GM23338 (cell line): ENCODE data around the gene FSIP1. TPM values are rescaled to one million over a fixed set of nuclear protein-coding genes. Genes with fewer than 3 reads are reported as not detected.

Source experiments
- ATAC-seq: fragments of 200-7000 bp; cut with Tn5 transposase; 3 replicates; pipeline ENCODE4 v1.9.1; 2020
- DNase-seq: peaks from one replicate; pipeline ENCODE4 v3.0.0-alpha.2; 2015; ENCODE audit warnings: low spot score
- H2AFZ ChIP-seq: fragments of 200-600 bp; sonication (generic); 2 replicates; pipeline ENCODE4 v1.8.0; 2016; ENCODE audit warnings: antibody characterized with exemption, mild to moderate bottlenecking, moderate library complexity
- H3F3A ChIP-seq: fragments of 200-600 bp; sonication (generic); replicated peaks from 2 replicates; pipeline ENCODE4 v1.8.0; 2017; ENCODE audit warnings: antibody characterized with exemption, mixed run types, low read depth
- H3K27ac ChIP-seq: fragments of 200-600 bp; sonication (generic); 2 replicates; pipeline ENCODE4 v1.6.1; 2016; ENCODE audit warnings: low read depth
- H3K27me3 ChIP-seq: fragments of 200-600 bp; sonication (generic); 2 replicates; pipeline ENCODE4 v1.8.0; 2016; ENCODE audit warnings: mild to moderate bottlenecking, mixed run types, moderate library complexity; ENCODE audit not compliant: insufficient read depth
- H3K36me3 ChIP-seq: fragments of 200-600 bp; sonication (generic); 2 replicates; pipeline ENCODE4 v1.8.0; 2016; ENCODE audit warnings: mild to moderate bottlenecking; ENCODE audit not compliant: insufficient read depth
- H3K4me1 ChIP-seq: fragments of 200-600 bp; sonication (generic); 2 replicates; pipeline ENCODE4 v1.8.0; 2016; ENCODE audit warnings: mild to moderate bottlenecking, moderate library complexity; ENCODE audit not compliant: insufficient read depth
- H3K4me2 ChIP-seq: fragments of 200-600 bp; sonication (generic); 2 replicates; pipeline ENCODE4 v1.7.1; 2017; ENCODE audit warnings: mixed run types
- H3K4me3 ChIP-seq: fragments of 200-600 bp; sonication (generic); 2 replicates; pipeline ENCODE4 v1.6.1; 2016; ENCODE audit warnings: mixed run types
- H3K79me2 ChIP-seq: fragments of 200-600 bp; sonication (generic); replicated peaks from 2 replicates; pipeline ENCODE4 v1.8.0; 2017; ENCODE audit warnings: mild to moderate bottlenecking; ENCODE audit not compliant: insufficient read depth
- H3K9me2 ChIP-seq: fragments of 200-600 bp; sonication (generic); 2 replicates; pipeline ENCODE4 v1.8.0; 2017; ENCODE audit not compliant: insufficient read depth
- H4K20me1 ChIP-seq: fragments of 200-600 bp; sonication (generic); replicated peaks from 2 replicates; pipeline ENCODE4 v1.8.0; 2017; ENCODE audit warnings: mild to moderate bottlenecking; ENCODE audit not compliant: insufficient read depth
- H3K27ac Mint-ChIP-seq: 2 replicates; pipeline ENCODE4 v1.8.0; 2020; ENCODE audit warnings: inconsistent platforms, mild to moderate bottlenecking, moderate library complexity, mixed read lengths
- H3K27me3 Mint-ChIP-seq: 3 replicates; pipeline ENCODE4 v1.8.0; 2022; ENCODE audit warnings: low read depth, mild to moderate bottlenecking, moderate library complexity, mixed read lengths, inconsistent platforms; ENCODE audit not compliant: insufficient read depth, poor library complexity
- H3K36me3 Mint-ChIP-seq: 3 replicates; pipeline ENCODE4 v1.8.0; 2021; ENCODE audit warnings: low read depth, mild to moderate bottlenecking, inconsistent platforms, moderate library complexity, mixed read lengths
- H3K4me1 Mint-ChIP-seq: 3 replicates; pipeline ENCODE4 v1.8.0; 2020; ENCODE audit warnings: mild to moderate bottlenecking, inconsistent platforms, mixed read lengths
- H3K4me3 Mint-ChIP-seq: 3 replicates; pipeline ENCODE4 v1.8.0; 2021; ENCODE audit warnings: moderate library complexity, mild to moderate bottlenecking, inconsistent platforms, mixed read lengths
- H3K9me3 Mint-ChIP-seq: 3 replicates; pipeline ENCODE4 v1.8.0; 2020; ENCODE audit warnings: moderate library complexity, mild to moderate bottlenecking, inconsistent platforms, mixed read lengths
- EZH2 ChIP-seq: fragments of 200-600 bp; sonication (generic); IDR thresholded peaks from one replicate; pipeline ENCODE4 v1.8.0; 2017; ENCODE audit warnings: antibody characterized with exemption, mild to moderate bottlenecking, low read depth; ENCODE audit not compliant: unreplicated experiment
- EZH2phosphoT487 ChIP-seq: fragments of 200-600 bp; sonication (generic); IDR thresholded peaks from one replicate; pipeline ENCODE4 v1.8.1; 2018; ENCODE audit warnings: antibody characterized with exemption; ENCODE audit not compliant: unreplicated experiment
- JUNB ChIP-seq: IDR thresholded peaks from one replicate; pipeline ENCODE4 v1.6.1; 2016; ENCODE audit warnings: antibody characterized with exemption; ENCODE audit not compliant: unreplicated experiment
- STAT1 ChIP-seq: IDR thresholded peaks from one replicate; pipeline ENCODE4 v1.6.1; 2016; ENCODE audit warnings: antibody characterized with exemption; ENCODE audit not compliant: unreplicated experiment
- ZNF114 ChIP-seq: fragments of 250-450 bp; sonication (Bioruptor Pico); IDR thresholded peaks from 2 replicates; pipeline ENCODE4 v1.5.0; 2020; ENCODE audit warnings: mild to moderate bottlenecking, moderate library complexity
- polyA plus RNA-seq: library from polyadenylated mRNA; unstranded; fragments of >200 nt; fragmentation: Nextera tagmentation; extraction: Ambion mirVana; gene quantifications from 2 replicates; pipeline ENCODE4 v1.2.1, GENCODE V29; 2016
- total RNA-seq: library from RNA; depleted of rRNA; stranded (reverse); fragments of >200 nt; shearing (Covaris generic); gene quantifications from 2 replicates; pipeline ENCODE4 v1.2.3, GENCODE V29; 2014
- TF ChIP-seq, protein P1 (sequence below): IDR thresholded peaks from one replicate; pipeline ENCODE4 v1.6.1; 2018; ENCODE audit warnings: antibody characterized with exemption; ENCODE audit not compliant: unreplicated experiment
- TF ChIP-seq, protein P2 (sequence below), 2 experiments: fragments of 200-600 bp in 1 of 2; sonication (generic) in 1 of 2; conservative IDR thresholded peaks; 2 replicates each; pipeline versions ENCODE4 v1.5.1 to v1.6.1; 2016 to 2017; ENCODE audit warnings: antibody characterized with exemption in 2 of 2, low read depth in 2 of 2, mild to moderate bottlenecking in 2 of 2, moderate library complexity in 1 of 2
- TF ChIP-seq, protein P3 (sequence below): fragments of 250-450 bp; sonication (Bioruptor Pico); IDR thresholded peaks from 2 replicates; pipeline ENCODE4 v1.5.0; 2020; ENCODE audit warnings: mild to moderate bottlenecking, moderate library complexity

FSIP1 gene
- total and polyA plus RNA-seq, 2 experiments from 2014 or later: 0.92 to 2.1 TPM

DNA sequence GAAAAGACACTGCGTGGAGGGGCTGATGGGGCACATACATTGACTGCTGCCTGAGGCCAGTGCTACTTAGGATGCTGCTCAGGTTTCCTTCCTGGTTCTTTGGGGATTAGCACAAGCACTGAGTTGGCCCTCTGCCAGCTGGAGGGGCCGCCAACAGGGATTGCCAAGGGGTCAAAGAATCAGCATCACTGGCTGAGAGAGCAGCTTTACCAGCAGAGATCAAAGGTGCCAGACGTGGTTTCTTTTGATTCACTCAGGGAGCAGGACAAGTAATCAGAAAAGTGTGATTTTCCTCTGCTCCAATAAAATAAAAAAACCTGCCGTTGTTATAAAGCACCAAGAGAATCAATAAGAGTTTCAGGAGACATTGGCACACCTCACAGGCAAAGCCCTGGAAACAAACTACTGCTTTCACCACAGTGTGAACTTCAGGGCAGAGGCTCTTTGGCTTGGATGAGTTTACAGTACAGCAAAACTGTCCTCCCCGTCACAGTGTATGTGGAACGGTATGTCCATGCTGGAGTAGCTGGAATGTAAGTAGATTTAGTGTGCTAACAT, 45.8 kb upstream of the FSIP1 start:
- Histone ChIP-seq H3K9me2 (peaks cover 23% of the 10 kb centered on the region), H3K27ac (peak overlapping the region; percentile 73), H3K4me1 (peaks cover 46% of the 10 kb centered on the region), H4K20me1 (peaks cover 40% of the 10 kb centered on the region), H3K4me3 (no peak overlapping the region), H3K27me3 (no peaks in the 10 kb centered on the region), H3K79me2 (peaks cover 99% of the 10 kb centered on the region), H3K4me2 (no peak overlapping the region), H3K36me3 (no peaks in the 10 kb centered on the region), H3F3A (peaks cover 8% of the 10 kb centered on the region), H2AFZ (no peak overlapping the region)
- ATAC-seq (peak; percentile 54), DNase-seq (no peak)
- Mint-ChIP-seq H3K27ac (peak overlapping the region; percentile 54), H3K27me3 (peaks cover 5% of the 10 kb centered on the region), H3K4me3 (no peak overlapping the region), H3K4me1 (peaks cover 64% of the 10 kb centered on the region), H3K9me3 (peaks cover 8% of the 10 kb centered on the region; the same call in 2 of the 3 replicates), H3K36me3 (peaks cover 42% of the 10 kb centered on the region)
- no peak for TF ChIP-seq JUNB

DNA sequence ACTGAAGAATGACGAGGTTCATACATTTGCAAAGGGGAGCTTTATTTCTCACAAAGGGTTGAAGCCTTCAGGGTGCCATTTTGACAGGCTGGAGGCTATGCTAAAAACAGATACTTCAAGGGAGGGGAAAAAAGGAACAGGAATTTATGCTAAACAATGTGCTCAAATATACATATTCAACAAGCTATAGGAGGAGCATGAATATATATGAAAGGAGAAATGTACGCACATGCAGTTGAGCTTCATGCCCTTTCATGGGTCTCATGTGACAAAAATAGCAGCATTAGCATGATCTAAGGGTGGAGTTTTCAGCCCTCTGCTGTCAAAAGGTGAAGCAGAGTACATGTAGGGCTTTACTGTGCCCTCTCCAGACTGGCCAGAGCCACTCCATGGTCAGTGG, 44.3 kb upstream of the FSIP1 start:
- H3K27ac ChIP-seq: peak overlapping the region; percentile 45; the same call in 1 of the 2 replicates
- Mint-ChIP-seq H3K9me3 (peaks cover 8% of the 10 kb centered on the region; the same call in 2 of the 3 replicates), H3K4me1 (peaks cover 62% of the 10 kb centered on the region), H3K4me3 (no peak overlapping the region; the same call in 2 of the 3 replicates), H3K27me3 (peaks cover 5% of the 10 kb centered on the region), H3K27ac (no peak overlapping the region), H3K36me3 (peaks cover 40% of the 10 kb centered on the region)
- no peak overlapping the region for H2AFZ ChIP-seq
- no peak overlapping the region for H3K4me2 ChIP-seq
- H3K4me1 ChIP-seq: peaks cover 44% of the 10 kb centered on the region
- peaks cover 7% of the 10 kb centered on the region for H3F3A ChIP-seq
- no peak for DNase-seq
- H3K27me3 ChIP-seq: no peaks in the 10 kb centered on the region
- no peak for ATAC-seq
- H3K79me2 ChIP-seq: peaks cover 99% of the 10 kb centered on the region
- H3K36me3 ChIP-seq: no peaks in the 10 kb centered on the region
- no peak overlapping the region for H3K4me3 ChIP-seq
- peaks cover 20% of the 10 kb centered on the region; the same call in 1 of the 2 replicates for H3K9me2 ChIP-seq
- H4K20me1 ChIP-seq: peaks cover 30% of the 10 kb centered on the region
- TF ChIP-seq EZH2phosphoT487 (no peak), ZNF114 (no peak), STAT1 (no peak), EZH2 (no peak)
- TF ChIP-seq, protein P1, sequence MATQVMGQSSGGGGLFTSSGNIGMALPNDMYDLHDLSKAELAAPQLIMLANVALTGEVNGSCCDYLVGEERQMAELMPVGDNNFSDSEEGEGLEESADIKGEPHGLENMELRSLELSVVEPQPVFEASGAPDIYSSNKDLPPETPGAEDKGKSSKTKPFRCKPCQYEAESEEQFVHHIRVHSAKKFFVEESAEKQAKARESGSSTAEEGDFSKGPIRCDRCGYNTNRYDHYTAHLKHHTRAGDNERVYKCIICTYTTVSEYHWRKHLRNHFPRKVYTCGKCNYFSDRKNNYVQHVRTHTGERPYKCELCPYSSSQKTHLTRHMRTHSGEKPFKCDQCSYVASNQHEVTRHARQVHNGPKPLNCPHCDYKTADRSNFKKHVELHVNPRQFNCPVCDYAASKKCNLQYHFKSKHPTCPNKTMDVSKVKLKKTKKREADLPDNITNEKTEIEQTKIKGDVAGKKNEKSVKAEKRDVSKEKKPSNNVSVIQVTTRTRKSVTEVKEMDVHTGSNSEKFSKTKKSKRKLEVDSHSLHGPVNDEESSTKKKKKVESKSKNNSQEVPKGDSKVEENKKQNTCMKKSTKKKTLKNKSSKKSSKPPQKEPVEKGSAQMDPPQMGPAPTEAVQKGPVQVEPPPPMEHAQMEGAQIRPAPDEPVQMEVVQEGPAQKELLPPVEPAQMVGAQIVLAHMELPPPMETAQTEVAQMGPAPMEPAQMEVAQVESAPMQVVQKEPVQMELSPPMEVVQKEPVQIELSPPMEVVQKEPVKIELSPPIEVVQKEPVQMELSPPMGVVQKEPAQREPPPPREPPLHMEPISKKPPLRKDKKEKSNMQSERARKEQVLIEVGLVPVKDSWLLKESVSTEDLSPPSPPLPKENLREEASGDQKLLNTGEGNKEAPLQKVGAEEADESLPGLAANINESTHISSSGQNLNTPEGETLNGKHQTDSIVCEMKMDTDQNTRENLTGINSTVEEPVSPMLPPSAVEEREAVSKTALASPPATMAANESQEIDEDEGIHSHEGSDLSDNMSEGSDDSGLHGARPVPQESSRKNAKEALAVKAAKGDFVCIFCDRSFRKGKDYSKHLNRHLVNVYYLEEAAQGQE: no peak
- TF ChIP-seq, protein P2, sequence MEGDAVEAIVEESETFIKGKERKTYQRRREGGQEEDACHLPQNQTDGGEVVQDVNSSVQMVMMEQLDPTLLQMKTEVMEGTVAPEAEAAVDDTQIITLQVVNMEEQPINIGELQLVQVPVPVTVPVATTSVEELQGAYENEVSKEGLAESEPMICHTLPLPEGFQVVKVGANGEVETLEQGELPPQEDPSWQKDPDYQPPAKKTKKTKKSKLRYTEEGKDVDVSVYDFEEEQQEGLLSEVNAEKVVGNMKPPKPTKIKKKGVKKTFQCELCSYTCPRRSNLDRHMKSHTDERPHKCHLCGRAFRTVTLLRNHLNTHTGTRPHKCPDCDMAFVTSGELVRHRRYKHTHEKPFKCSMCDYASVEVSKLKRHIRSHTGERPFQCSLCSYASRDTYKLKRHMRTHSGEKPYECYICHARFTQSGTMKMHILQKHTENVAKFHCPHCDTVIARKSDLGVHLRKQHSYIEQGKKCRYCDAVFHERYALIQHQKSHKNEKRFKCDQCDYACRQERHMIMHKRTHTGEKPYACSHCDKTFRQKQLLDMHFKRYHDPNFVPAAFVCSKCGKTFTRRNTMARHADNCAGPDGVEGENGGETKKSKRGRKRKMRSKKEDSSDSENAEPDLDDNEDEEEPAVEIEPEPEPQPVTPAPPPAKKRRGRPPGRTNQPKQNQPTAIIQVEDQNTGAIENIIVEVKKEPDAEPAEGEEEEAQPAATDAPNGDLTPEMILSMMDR (conservative IDR thresholded peaks at IDR 0.05; ENCODE audit: low read depth in 2 of 2): no peak
- TF ChIP-seq, protein P3, sequence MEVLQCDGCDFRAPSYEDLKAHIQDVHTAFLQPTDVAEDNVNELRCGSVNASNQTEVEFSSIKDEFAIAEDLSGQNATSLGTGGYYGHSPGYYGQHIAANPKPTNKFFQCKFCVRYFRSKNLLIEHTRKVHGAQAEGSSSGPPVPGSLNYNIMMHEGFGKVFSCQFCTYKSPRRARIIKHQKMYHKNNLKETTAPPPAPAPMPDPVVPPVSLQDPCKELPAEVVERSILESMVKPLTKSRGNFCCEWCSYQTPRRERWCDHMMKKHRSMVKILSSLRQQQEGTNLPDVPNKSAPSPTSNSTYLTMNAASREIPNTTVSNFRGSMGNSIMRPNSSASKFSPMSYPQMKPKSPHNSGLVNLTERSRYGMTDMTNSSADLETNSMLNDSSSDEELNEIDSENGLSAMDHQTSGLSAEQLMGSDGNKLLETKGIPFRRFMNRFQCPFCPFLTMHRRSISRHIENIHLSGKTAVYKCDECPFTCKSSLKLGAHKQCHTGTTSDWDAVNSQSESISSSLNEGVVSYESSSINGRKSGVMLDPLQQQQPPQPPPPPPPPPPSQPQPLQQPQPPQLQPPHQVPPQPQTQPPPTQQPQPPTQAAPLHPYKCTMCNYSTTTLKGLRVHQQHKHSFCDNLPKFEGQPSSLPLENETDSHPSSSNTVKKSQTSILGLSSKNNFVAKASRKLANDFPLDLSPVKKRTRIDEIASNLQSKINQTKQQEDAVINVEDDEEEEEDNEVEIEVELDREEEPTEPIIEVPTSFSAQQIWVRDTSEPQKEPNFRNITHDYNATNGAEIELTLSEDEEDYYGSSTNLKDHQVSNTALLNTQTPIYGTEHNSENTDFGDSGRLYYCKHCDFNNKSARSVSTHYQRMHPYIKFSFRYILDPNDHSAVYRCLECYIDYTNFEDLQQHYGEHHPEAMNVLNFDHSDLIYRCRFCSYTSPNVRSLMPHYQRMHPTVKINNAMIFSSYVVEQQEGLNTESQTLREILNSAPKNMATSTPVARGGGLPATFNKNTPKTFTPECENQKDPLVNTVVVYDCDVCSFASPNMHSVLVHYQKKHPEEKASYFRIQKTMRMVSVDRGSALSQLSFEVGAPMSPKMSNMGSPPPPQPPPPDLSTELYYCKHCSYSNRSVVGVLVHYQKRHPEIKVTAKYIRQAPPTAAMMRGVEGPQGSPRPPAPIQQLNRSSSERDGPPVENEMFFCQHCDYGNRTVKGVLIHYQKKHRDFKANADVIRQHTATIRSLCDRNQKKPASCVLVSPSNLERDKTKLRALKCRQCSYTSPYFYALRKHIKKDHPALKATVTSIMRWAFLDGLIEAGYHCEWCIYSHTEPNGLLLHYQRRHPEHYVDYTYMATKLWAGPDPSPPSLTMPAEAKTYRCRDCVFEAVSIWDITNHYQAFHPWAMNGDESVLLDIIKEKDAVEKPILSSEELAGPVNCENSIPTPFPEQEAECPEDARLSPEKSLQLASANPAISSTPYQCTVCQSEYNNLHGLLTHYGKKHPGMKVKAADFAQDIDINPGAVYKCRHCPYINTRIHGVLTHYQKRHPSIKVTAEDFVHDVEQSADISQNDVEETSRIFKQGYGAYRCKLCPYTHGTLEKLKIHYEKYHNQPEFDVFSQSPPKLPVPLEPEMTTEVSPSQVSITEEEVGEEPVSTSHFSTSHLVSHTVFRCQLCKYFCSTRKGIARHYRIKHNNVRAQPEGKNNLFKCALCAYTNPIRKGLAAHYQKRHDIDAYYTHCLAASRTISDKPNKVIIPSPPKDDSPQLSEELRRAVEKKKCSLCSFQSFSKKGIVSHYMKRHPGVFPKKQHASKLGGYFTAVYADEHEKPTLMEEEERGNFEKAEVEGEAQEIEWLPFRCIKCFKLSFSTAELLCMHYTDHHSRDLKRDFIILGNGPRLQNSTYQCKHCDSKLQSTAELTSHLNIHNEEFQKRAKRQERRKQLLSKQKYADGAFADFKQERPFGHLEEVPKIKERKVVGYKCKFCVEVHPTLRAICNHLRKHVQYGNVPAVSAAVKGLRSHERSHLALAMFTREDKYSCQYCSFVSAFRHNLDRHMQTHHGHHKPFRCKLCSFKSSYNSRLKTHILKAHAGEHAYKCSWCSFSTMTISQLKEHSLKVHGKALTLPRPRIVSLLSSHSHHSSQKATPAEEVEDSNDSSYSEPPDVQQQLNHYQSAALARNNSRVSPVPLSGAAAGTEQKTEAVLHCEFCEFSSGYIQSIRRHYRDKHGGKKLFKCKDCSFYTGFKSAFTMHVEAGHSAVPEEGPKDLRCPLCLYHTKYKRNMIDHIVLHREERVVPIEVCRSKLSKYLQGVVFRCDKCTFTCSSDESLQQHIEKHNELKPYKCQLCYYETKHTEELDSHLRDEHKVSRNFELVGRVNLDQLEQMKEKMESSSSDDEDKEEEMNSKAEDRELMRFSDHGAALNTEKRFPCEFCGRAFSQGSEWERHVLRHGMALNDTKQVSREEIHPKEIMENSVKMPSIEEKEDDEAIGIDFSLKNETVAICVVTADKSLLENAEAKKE (CRISPR knock-in tag): no peak
